GM10248 (cell line): ENCODE data around the gene SEC24D.
A peak's percentile ranks its signal among the peaks of the same experiment; 100 is the strongest.

Experiments used
- CTCF ChIA-PET: fragments of 300-600 bp; sonication (Branson Sonifier 250); formaldehyde crosslinking; extraction: SDS; loops from one replicate; lab custom pipeline; 2021; ENCODE audit warnings: antibody characterized with exemption; lab: Yijun Ruan, JAX
- POLR2A ChIA-PET: fragments of 350-650 bp; sonication (Branson Sonifier 250); formaldehyde crosslinking; extraction: SDS; loops from one replicate; lab custom pipeline; 2020; ENCODE audit warnings: antibody characterized with exemption; lab: Yijun Ruan, JAX
- DNase-seq: peaks from one replicate; pipeline ENCODE4 v3.0.0; 2012; ENCODE audit errors: extremely low spot score
- CTCF ChIP-seq: IDR thresholded peaks from 2 replicates; pipeline ENCODE4 v1.5.1; 2012; ENCODE audit warnings: mild to moderate bottlenecking, low read depth; ENCODE audit errors: extremely low read depth, missing control alignments, control extremely low read depth

Gene SEC24D

GRCh38 chr4:118772081-118772766 is 63.7 kb downstream of the SEC24D start:
- TF ChIP-seq CTCF, result peak; percentile 59
- POLR2A ChIA-PET, result no interaction called here
- CTCF ChIA-PET, result interaction anchor here (0.6 to 5.7 kb wide), 28 partner anchors 10 to 420 kb away, joined by 3 to 34 read pairs (median 4); partner anchors contain the start of gene SYNPO2
- peak; percentile 32 for DNase-seq

- CTCF ChIA-PET, result interaction anchor here (0.9 to 5.7 kb wide), 8 partner anchors 10 to 120 kb away, joined by 3 to 34 read pairs (median 5); partner anchors contain the start of gene SYNPO2
These were observed 65.2 kb downstream of the SEC24D start for GRCh38 chr4:118770741-118771187.

GRCh38 chr4:118769161-118769560 is 66.8 kb downstream of the SEC24D start:
- POLR2A ChIA-PET, result interaction anchor here (0.5 kb wide), 1 partner anchor 20 kb away, joined by 3 read pairs; no protein-coding TSS in a partner anchor
- CTCF ChIA-PET, result interaction anchor here (1.0 to 5.7 kb wide), 4 partner anchors 14 to 121 kb away, joined by 3 to 34 read pairs (median 10); partner anchors contain the start of gene SYNPO2
- no peak for TF ChIP-seq CTCF
- no peak for DNase-seq

More at GRCh38 chr4:118770741-118771187, 65.2 kb downstream of the SEC24D start:
- POLR2A ChIA-PET, result no interaction called here
- DNase-seq, result no peak
- no peak for TF ChIP-seq CTCF

GRCh38 chr4:118767109-118767508 is 68.8 kb downstream of the SEC24D start:
- DNase-seq, result no peak
- CTCF ChIA-PET, result interaction anchor here (1.7 kb wide), 1 partner anchor 11 kb away, joined by 4 read pairs; no protein-coding TSS in a partner anchor
- no peak for TF ChIP-seq CTCF
- POLR2A ChIA-PET, result no interaction called here

DNA sequence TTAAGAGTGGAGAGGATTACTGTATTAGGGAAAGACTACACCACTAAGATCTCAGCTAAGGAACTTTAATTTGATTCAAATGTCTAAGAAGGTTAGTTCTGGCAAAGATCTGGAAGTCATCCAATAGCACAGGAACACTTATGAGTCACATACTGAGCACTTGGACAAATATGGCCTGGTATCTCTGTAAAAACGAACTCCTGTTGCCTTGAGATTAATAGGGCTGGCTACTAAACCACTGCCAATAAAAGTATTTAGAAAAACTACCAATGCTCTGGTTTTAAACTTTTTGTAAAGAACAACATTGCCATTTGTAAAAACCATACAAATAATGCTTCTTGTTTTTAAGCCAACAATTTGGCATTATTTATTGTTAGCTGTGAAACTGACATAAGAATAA is 70.5 kb downstream of the SEC24D start:
- ChIA-PET POLR2A (no interaction called here), CTCF (interaction anchor here (1.1 to 2.0 kb wide), 3 partner anchors 11 to 16 kb away, joined by 3 to 5 read pairs (median 5); no protein-coding TSS in a partner anchor)
- no peak for TF ChIP-seq CTCF
- DNase-seq, result no peak

DNA sequence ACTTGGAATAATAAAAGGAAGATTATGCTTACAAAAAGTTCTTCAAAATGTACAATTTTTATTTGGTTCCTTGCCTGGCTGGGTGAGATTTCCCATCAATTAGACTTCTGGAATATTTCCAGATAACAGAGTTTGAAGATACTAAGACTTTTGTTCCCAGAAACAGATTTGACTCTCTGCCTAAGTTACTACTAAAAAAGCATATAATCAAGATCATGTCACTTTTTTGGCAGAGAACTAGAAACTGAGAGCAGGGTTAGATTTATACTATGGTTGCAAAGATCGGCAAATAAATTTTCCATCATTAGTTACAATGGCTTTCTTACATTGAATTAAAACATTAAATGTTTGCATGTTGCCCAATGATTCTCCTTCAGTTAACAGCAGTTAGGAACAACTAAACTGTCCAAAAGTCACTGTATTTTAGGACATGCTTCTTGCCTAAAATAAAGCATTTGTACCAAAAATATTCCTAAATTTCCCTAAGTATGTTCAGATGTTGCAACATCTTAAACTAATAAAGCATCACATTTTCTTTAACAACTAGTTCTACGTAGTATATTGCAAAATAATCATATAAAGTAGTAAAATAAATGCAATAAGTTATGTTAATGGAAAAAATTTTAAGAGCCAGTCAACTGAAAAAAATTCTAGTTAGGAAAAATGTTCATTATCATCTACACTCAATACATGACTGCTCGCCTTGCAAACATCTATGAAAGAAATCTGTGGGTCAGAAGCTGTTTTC is 73.0 kb downstream of the SEC24D start:
- DNase-seq, result no peak
- CTCF ChIA-PET, result interaction anchor here (0.9 to 1.5 kb wide), 2 partner anchors 16 to 128 kb away, joined by 3 to 4 read pairs; no protein-coding TSS in a partner anchor
- POLR2A ChIA-PET, result no interaction called here
- TF ChIP-seq CTCF, result no peak
